GM12891 (cell line): Measurements from ENCODE around the gene SH2B2.

Experiments
- DNase-seq: peaks from one replicate; pipeline ENCODE4 v3.0.0; 2011; ENCODE audit warnings: low spot score; ENCODE audit not compliant: insufficient read length
- FAIRE-seq: peaks from 2 replicates; lab custom pipeline; 2011; peaks lifted over from hg19 to GRCh38; lab: Jason Lieb, UNC
- PAX5 ChIP-seq: IDR thresholded peaks from 2 replicates; pipeline ENCODE4 v1.6.1; 2011; ENCODE audit warnings: low read length, moderate library complexity, mild to moderate bottlenecking; ENCODE audit not compliant: insufficient read depth, severe bottlenecking
- POLR2A ChIP-seq: IDR thresholded peaks from 2 replicates; pipeline ENCODE4 v1.6.1; 2011; ENCODE audit warnings: low read depth, low read length, control low read depth
- POLR2AphosphoS5 ChIP-seq: IDR thresholded peaks from 2 replicates; pipeline ENCODE4 v1.6.1; 2011; ENCODE audit warnings: low read depth, low read length, control low read depth
- POU2F2 ChIP-seq: IDR thresholded peaks from 2 replicates; pipeline ENCODE4 v1.6.1; 2011; ENCODE audit warnings: low read depth, mild to moderate bottlenecking, control low read depth, low read length, moderate library complexity
- SPI1 ChIP-seq: IDR thresholded peaks from 2 replicates; pipeline ENCODE4 v1.6.1; 2011; ENCODE audit warnings: low read depth, low read length, control low read depth
- TAF1 ChIP-seq: IDR thresholded peaks from 2 replicates; pipeline ENCODE4 v1.6.1; 2011; ENCODE audit warnings: low read depth, low read length, control low read depth

Gene SH2B2

GRCh38 chr7:102275123-102275703 is 11.5 kb upstream of the SH2B2 start:
- no peak for FAIRE-seq
- no peak for TF ChIP-seq POLR2AphosphoS5
- TF ChIP-seq SPI1: no peak
- no peak for TF ChIP-seq PAX5
- TF ChIP-seq POLR2A: no peak
- no peak for DNase-seq

- no peak for TF ChIP-seq POLR2AphosphoS5
- no peak for TF ChIP-seq PAX5
- no peak for TF ChIP-seq POLR2A
- TF ChIP-seq POU2F2: no peak
- no peak for TF ChIP-seq TAF1
- no peak for TF ChIP-seq SPI1
- no peak for FAIRE-seq
- no peak for DNase-seq
These were observed 8.8 kb upstream of the SH2B2 start for GRCh38 chr7:102277901-102278300.

- peak; percentile 40; the same call in 1 of the 2 replicates for TF ChIP-seq SPI1
- no peak for TF ChIP-seq PAX5
- FAIRE-seq: peak; percentile 95
- DNase-seq: peak; percentile 86
These were observed 6.9 kb upstream of the SH2B2 start for GRCh38 chr7:102279537-102280400.

GRCh38 chr7:102280521-102280920 is 6.1 kb upstream of the SH2B2 start:
- no peak for DNase-seq
- FAIRE-seq: peak; percentile 41
- TF ChIP-seq POLR2A: no peak

- no peak for FAIRE-seq
- TF ChIP-seq PAX5 (no peak), TAF1 (no peak), SPI1 (no peak), POLR2A (no peak), POU2F2 (no peak), POLR2AphosphoS5 (no peak)
- no peak for DNase-seq
These were observed 4.9 kb upstream of the SH2B2 start for GRCh38 chr7:102281785-102282184.

- TF ChIP-seq SPI1 (no peak), POU2F2 (no peak), POLR2A (no peak), POLR2AphosphoS5 (no peak), TAF1 (no peak), PAX5 (no peak)
- no peak for DNase-seq
- no peak for FAIRE-seq
These were observed 4.0 kb upstream of the SH2B2 start for GRCh38 chr7:102282465-102283362.

- DNase-seq: no peak
- no peak for TF ChIP-seq POLR2AphosphoS5
- TF ChIP-seq SPI1: no peak
- FAIRE-seq: no peak
These were observed 3.0 kb upstream of the SH2B2 start for GRCh38 chr7:102283477-102284189.

GRCh38 chr7:102284399-102284798 is 2.3 kb upstream of the SH2B2 start:
- TF ChIP-seq SPI1: no peak
- no peak for TF ChIP-seq POLR2AphosphoS5
- TF ChIP-seq POU2F2: no peak
- TF ChIP-seq TAF1: no peak
- TF ChIP-seq POLR2A: no peak
- no peak for TF ChIP-seq PAX5
- DNase-seq: no peak
- FAIRE-seq: no peak

GRCh38 chr7:102284891-102285539 is 1.7 kb upstream of the SH2B2 start:
- no peak for FAIRE-seq
- TF ChIP-seq SPI1 (no peak), POLR2A (no peak), POLR2AphosphoS5 (no peak), PAX5 (no peak), TAF1 (no peak), POU2F2 (no peak)
- no peak for DNase-seq
